Kidney capillary endothelial cell (primary cell): ENCODE measurements around the gene GCK.

Source experiments
- DNase-seq: peaks from one replicate; pipeline ENCODE4 v3.0.0-alpha.2; 2018; ENCODE audit warnings: low spot score

The GCK gene

GRCh38 chr7:44222776-44223261, 33.6 kb upstream of the GCK start:
- no peak for DNase-seq

GRCh38 chr7:44222074-44222473, 32.8 kb upstream of the GCK start:
- no peak for DNase-seq

- DNase-seq, result no peak
Measured at GRCh38 chr7:44221231-44221791, 32.1 kb upstream of the GCK start.

GRCh38 chr7:44220358-44221112, 31.3 kb upstream of the GCK start:
- DNase-seq, result no peak

- DNase-seq, result no peak
Measured at GRCh38 chr7:44220046-44220357, 30.8 kb upstream of the GCK start.

GRCh38 chr7:44219371-44220045, 30.3 kb upstream of the GCK start:
- DNase-seq, result no peak

GRCh38 chr7:44218418-44219201, 29.4 kb upstream of the GCK start:
- DNase-seq, result no peak

GRCh38 chr7:44217852-44218402, 28.7 kb upstream of the GCK start:
- no peak for DNase-seq

GRCh38 chr7:44217223-44217714, 28.0 kb upstream of the GCK start:
- DNase-seq, result no peak

- no peak for DNase-seq
Measured at GRCh38 chr7:44216521-44217222, 27.4 kb upstream of the GCK start.

GRCh38 chr7:44216019-44216418, 26.8 kb upstream of the GCK start:
- DNase-seq, result no peak

- DNase-seq, result no peak
Measured at GRCh38 chr7:44215531-44215930, 26.3 kb upstream of the GCK start.

- no peak for DNase-seq
Measured at GRCh38 chr7:44213877-44214388, 24.7 kb upstream of the GCK start.

GRCh38 chr7:44213206-44213876, 24.1 kb upstream of the GCK start:
- no peak for DNase-seq

- no peak for DNase-seq
Measured at GRCh38 chr7:44212581-44213184, 23.4 kb upstream of the GCK start.

- no peak for DNase-seq
Measured at GRCh38 chr7:44212018-44212417, 22.8 kb upstream of the GCK start.

- DNase-seq, result no peak
Measured at GRCh38 chr7:44211126-44211675, 22.0 kb upstream of the GCK start.

- no peak for DNase-seq
Measured at GRCh38 chr7:44210107-44210506, 20.9 kb upstream of the GCK start.

GRCh38 chr7:44208085-44208484, 18.8 kb upstream of the GCK start:
- no peak for DNase-seq

GRCh38 chr7:44206008-44206407, 16.8 kb upstream of the GCK start:
- DNase-seq, result no peak
